ENCODE measurements around the gene VPS35. TPM values are rescaled to one million over a fixed set of nuclear protein-coding genes. Genes with fewer than 3 reads are reported as not detected.

VPS35 gene
- total and polyA plus RNA-seq, 2 of the 13 experiments (the other 11 are each of a cell fraction or from before 2014, with no cell fraction given) = 30.7 to 136 TPM

DNA sequence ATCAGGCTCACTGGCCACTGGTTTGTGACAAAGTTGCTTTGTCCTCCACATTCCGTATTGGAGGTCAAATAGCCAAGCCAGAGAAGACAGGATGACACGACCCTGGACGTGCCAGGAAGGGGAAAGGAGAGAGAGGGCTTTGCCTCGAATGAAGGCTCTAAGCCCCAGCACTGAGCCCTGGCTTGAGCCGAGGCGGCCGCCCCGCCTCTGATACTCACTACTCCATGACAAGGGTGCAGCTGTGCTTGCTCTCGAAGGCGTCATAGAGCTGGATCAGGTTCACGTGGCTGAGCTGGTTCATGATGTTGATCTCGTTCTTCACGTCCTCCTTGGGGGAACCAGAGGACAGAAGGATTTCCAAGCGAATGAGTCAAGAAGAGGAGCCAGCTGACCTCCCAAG lies 39.8 kb upstream of the VPS35 start:
- no peak for ATAC-seq
- Histone ChIP-seq H3K4me1 (ENCODE audit: insufficient read depth, low read length) (no peaks in the 10 kb centered on the region), H3K4me2 (ENCODE audit: low read depth, low read length) (no peak overlapping the region), H3K79me2 (ENCODE audit: insufficient read depth, low read length) (no peaks in the 10 kb centered on the region), H3K27me3 (ENCODE audit: control insufficient read depth in 1 of 2, insufficient read depth in 2 of 2, low read length in 2 of 2) (peaks cover 3 to 16% of the 10 kb centered on the region in 2 experiments; a peak in 2 of 5 replicates), H2AFZ (ENCODE audit: low read length) (no peak overlapping the region), H3K4me3 (replicated peaks in 1 of 3; ENCODE audit: insufficient read depth in 1 of 3, low read depth in 2 of 3, low read length in 3 of 3) (no peak overlapping the region), H4K20me1 (ENCODE audit: insufficient read depth, low read length) (no peaks in the 10 kb centered on the region), H3K27ac (ENCODE audit: extremely low read length, insufficient read depth, low read length) (no peak overlapping the region), H3K36me3 (replicated peaks in 1 of 2; ENCODE audit: control insufficient read depth in 1 of 2, insufficient read depth in 2 of 2, low read length in 2 of 2) (no peaks in the 10 kb centered on the region), H3K9me3 (ENCODE audit: low read length) (no peaks in the 10 kb centered on the region), H3K9ac (ENCODE audit: insufficient read depth, low read depth, low read length) (no peak overlapping the region)
- 47% methylated on average over 14 of the region's 14 CpGs for WGBS (ENCODE audit: low lambda C conversion rate)
- ChIA-PET POLR2A (no interaction called here), CTCF (ENCODE audit: low intra/inter-chr PET ratio, low total read pairs) (no interaction called here)
- DNase-seq (ENCODE audit: low spot score) = no peak
- intact Hi-C loops (cut with micrococcal nuclease; ENCODE audit: unreplicated experiment) (no loop called here), in situ Hi-C loops (cut with HindIII; ENCODE audit: extremely low pct_ligation_motif_present, low pct_unique_long_range_greater_than_20kb) (no loop called here)
- TF ChIP-seq, protein P1, sequence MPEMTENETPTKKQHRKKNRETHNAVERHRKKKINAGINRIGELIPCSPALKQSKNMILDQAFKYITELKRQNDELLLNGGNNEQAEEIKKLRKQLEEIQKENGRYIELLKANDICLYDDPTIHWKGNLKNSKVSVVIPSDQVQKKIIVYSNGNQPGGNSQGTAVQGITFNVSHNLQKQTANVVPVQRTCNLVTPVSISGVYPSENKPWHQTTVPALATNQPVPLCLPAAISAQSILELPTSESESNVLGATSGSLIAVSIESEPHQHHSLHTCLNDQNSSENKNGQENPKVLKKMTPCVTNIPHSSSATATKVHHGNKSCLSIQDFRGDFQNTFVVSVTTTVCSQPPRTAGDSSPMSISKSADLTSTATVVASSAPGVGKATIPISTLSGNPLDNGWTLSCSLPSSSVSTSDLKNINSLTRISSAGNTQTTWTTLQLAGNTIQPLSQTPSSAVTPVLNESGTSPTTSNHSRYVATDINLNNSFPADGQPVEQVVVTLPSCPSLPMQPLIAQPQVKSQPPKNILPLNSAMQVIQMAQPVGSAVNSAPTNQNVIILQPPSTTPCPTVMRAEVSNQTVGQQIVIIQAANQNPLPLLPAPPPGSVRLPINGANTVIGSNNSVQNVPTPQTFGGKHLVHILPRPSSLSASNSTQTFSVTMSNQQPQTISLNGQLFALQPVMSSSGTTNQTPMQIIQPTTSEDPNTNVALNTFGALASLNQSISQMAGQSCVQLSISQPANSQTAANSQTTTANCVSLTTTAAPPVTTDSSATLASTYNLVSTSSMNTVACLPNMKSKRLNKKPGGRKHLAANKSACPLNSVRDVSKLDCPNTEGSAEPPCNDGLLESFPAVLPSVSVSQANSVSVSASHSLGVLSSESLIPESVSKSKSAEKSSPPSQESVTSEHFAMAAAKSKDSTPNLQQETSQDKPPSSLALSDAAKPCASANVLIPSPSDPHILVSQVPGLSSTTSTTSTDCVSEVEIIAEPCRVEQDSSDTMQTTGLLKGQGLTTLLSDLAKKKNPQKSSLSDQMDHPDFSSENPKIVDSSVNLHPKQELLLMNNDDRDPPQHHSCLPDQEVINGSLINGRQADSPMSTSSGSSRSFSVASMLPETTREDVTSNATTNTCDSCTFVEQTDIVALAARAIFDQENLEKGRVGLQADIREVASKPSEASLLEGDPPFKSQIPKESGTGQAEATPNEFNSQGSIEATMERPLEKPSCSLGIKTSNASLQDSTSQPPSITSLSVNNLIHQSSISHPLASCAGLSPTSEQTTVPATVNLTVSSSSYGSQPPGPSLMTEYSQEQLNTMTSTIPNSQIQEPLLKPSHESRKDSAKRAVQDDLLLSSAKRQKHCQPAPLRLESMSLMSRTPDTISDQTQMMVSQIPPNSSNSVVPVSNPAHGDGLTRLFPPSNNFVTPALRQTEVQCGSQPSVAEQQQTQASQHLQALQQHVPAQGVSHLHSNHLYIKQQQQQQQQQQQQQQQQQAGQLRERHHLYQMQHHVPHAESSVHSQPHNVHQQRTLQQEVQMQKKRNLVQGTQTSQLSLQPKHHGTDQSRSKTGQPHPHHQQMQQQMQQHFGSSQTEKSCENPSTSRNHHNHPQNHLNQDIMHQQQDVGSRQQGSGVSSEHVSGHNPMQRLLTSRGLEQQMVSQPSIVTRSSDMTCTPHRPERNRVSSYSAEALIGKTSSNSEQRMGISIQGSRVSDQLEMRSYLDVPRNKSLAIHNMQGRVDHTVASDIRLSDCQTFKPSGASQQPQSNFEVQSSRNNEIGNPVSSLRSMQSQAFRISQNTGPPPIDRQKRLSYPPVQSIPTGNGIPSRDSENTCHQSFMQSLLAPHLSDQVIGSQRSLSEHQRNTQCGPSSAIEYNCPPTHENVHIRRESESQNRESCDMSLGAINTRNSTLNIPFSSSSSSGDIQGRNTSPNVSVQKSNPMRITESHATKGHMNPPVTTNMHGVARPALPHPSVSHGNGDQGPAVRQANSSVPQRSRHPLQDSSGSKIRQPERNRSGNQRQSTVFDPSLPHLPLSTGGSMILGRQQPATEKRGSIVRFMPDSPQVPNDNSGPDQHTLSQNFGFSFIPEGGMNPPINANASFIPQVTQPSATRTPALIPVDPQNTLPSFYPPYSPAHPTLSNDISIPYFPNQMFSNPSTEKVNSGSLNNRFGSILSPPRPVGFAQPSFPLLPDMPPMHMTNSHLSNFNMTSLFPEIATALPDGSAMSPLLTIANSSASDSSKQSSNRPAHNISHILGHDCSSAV (CRISPR knock-in tag; IDR thresholded peaks at IDR 0.05; ENCODE audit: borderline replicate concordance) = no peak
- no peak for TF ChIP-seq ESRRA (CRISPR knock-in tag; IDR thresholded peaks at IDR 0.05; ENCODE audit: low read depth)
- TF ChIP-seq THAP11 (CRISPR knock-in tag; IDR thresholded peaks at IDR 0.05) = no peak
- TF ChIP-seq ZNF557 (CRISPR knock-in tag; IDR thresholded peaks at IDR 0.05) = no peak
- no peak for TF ChIP-seq ELF4 (CRISPR knock-in tag; IDR thresholded peaks at IDR 0.05; ENCODE audit: borderline replicate concordance)
- TF ChIP-seq RAD21 (CRISPR knock-in tag; IDR thresholded peaks at IDR 0.05) = no peak
- no peak for TF ChIP-seq ZKSCAN1 (IDR thresholded peaks at IDR 0.05; ENCODE audit: low read length)
- TF ChIP-seq KAT2B (IDR thresholded peaks at IDR 0.05; ENCODE audit: borderline replicate concordance, low read depth, low read length) = no peak
- TF ChIP-seq, protein P2, sequence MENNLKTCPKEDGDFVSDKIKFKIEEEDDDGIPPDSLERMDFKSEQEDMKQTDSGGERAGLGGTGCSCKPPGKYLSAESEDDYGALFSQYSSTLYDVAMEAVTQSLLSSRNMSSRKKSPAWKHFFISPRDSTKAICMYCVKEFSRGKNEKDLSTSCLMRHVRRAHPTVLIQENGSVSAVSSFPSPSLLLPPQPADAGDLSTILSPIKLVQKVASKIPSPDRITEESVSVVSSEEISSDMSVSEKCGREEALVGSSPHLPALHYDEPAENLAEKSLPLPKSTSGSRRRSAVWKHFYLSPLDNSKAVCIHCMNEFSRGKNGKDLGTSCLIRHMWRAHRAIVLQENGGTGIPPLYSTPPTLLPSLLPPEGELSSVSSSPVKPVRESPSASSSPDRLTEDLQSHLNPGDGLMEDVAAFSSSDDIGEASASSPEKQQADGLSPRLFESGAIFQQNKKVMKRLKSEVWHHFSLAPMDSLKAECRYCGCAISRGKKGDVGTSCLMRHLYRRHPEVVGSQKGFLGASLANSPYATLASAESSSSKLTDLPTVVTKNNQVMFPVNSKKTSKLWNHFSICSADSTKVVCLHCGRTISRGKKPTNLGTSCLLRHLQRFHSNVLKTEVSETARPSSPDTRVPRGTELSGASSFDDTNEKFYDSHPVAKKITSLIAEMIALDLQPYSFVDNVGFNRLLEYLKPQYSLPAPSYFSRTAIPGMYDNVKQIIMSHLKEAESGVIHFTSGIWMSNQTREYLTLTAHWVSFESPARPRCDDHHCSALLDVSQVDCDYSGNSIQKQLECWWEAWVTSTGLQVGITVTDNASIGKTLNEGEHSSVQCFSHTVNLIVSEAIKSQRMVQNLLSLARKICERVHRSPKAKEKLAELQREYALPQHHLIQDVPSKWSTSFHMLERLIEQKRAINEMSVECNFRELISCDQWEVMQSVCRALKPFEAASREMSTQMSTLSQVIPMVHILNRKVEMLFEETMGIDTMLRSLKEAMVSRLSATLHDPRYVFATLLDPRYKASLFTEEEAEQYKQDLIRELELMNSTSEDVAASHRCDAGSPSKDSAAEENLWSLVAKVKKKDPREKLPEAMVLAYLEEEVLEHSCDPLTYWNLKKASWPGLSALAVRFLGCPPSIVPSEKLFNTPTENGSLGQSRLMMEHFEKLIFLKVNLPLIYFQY (CRISPR knock-in tag; IDR thresholded peaks at IDR 0.05; ENCODE audit: borderline replicate concordance) = no peak
- no peak for FAIRE-seq
- no TSS peak for BruUV-seq (replicated peaks)
